ENCODE measurements around the gene ITPR1.

Gene ITPR1

GRCh38 chr3:4823385-4823784 is 330.2 kb downstream of the ITPR1 start:
- no peak overlapping the region for H3K4me3 ChIP-seq (ENCODE audit: low read length)
- no peak for TF ChIP-seq CTCF (conservative IDR thresholded peaks at IDR 0.05; ENCODE audit: low read depth, low read length)
- no peak for DNase-seq (ENCODE audit: low read depth)

GRCh38 chr3:4823986-4824925 is 331.1 kb downstream of the ITPR1 start:
- DNase-seq (ENCODE audit: low read depth): no peak
- no peak overlapping the region for H3K4me3 ChIP-seq (ENCODE audit: low read length)

GRCh38 chr3:4824926-4825325 is 331.8 kb downstream of the ITPR1 start:
- no peak overlapping the region for H3K4me3 ChIP-seq (ENCODE audit: low read length)
- peak; percentile 92 for DNase-seq (ENCODE audit: low read depth)
- no peak for TF ChIP-seq CTCF (conservative IDR thresholded peaks at IDR 0.05; ENCODE audit: low read depth, low read length)

More at GRCh38 chr3:4823986-4824925, 331.1 kb downstream of the ITPR1 start:
- TF ChIP-seq CTCF (conservative IDR thresholded peaks at IDR 0.05; ENCODE audit: low read depth, low read length): no peak

GRCh38 chr3:4825436-4826236 is 332.5 kb downstream of the ITPR1 start:
- H3K4me3 ChIP-seq (ENCODE audit: low read length): no peak overlapping the region
- DNase-seq (ENCODE audit: low read depth): no peak
- TF ChIP-seq CTCF (conservative IDR thresholded peaks at IDR 0.05; ENCODE audit: low read depth, low read length): no peak

GRCh38 chr3:4826237-4827100 is 333.3 kb downstream of the ITPR1 start:
- no peak overlapping the region for H3K4me3 ChIP-seq (ENCODE audit: low read length)
- no peak for TF ChIP-seq CTCF (conservative IDR thresholded peaks at IDR 0.05; ENCODE audit: low read depth, low read length)
- DNase-seq (ENCODE audit: low read depth): peak; percentile 78

- TF ChIP-seq CTCF (conservative IDR thresholded peaks at IDR 0.05; ENCODE audit: low read depth, low read length): no peak
Observed at GRCh38 chr3:4827767-4828166, 334.6 kb downstream of the ITPR1 start.

More at GRCh38 chr3:4827767-4828166, 334.6 kb downstream of the ITPR1 start:
- no peak for DNase-seq (ENCODE audit: low read depth)
- no peak overlapping the region for H3K4me3 ChIP-seq (ENCODE audit: low read length)
